HG02623 (cell line): ENCODE measurements around the gene METRNL.
"Not testable (repeated sequence)": the region's sequence is repeated elsewhere in the genome, so short reads cannot be mapped to it uniquely, and the experiment has no call there.

Experiments
- ATAC-seq: cut with Tn5 transposase; IDR thresholded peaks from one replicate; pipeline ENCODE4 v1.9.1; 2021; ENCODE audit warnings: moderate library complexity; ENCODE audit not compliant: unreplicated experiment

Gene METRNL

GRCh38 chr17:83051396-83052240 is 27.8 kb upstream of the METRNL start:
- ATAC-seq, result peak; percentile 90

DNA sequence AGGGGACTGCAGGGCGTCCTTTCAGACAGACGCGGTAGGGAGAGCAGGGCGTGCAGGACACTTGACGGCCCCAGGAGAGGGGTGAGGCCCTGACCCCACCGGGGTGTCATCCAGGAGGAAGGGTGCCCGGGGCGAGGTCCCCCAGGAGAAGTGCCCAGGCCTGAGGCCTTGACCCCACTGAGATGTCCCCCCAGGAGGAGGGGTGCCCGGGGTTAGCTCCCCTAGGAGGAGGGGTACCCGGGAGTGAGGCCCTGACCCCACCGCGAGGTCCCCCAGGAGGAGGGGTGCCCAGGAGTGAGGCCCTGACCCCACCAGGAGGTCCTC is 27.2 kb upstream of the METRNL start:
- ATAC-seq, result no peak

- ATAC-seq, result no peak
These were observed 26.3 kb upstream of the METRNL start for GRCh38 chr17:83053021-83053681.

DNA sequence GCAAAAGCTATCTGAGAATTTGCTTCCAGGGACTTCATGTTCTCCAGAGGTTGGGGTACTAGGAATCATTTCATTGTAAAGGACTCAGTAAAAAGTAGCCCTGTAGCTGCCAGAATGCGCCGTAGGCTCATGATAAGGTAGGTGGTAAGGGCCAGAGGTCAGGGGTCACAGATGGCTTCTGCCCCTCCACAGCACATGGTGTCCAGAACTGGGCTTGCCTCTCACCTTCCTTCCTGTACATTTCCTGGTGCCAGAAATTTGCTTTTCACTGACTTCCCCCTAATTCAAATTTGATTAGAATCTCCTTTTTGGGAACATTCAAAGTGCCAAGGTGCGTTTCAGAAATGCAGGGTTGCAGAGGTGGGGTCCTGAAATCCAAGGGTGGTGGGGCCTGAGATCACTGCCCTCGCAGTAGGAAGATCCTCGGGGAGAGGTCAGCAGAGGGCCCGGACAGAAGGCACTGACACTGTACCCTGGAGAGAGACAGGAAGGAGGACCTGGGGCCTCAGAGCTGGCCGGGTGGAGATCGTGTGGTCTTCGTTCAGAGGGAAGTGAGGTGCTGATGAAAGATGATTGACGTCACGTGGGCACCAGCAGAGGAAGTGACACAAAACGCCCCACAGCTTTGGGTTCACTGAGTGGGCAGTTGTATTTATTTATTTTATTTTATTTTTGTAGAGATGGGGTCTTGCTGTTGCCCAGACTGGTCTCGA is 25.5 kb upstream of the METRNL start:
- ATAC-seq, result no peak

DNA sequence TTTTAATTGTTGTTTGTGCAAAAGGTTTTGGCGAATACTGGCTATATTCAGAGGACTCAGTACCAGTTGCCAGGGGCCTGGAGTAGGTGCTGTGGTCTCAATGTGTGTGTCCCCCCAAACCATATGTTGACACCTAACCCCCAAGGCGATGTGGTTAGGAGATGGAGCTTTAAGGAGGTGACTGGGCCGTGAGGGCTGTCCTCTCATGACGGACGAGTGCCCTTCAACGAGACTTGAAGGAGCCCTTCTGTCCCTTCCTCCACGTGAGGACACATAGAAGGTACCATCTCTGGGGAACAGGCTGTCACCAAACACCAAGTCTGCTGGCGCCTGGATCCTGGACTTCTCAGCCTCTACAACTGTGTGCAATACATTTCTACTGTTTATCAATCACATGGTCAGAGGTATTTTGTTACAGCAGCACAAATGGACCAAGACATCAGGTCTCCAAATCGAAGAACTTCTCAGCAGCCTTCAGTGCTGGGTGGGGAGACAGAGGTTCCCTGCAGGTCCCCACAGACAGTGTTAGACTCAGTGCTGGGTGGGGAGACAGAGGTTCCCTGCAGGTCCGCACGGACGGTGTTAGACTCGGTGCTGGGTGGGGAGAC is 24.8 kb upstream of the METRNL start:
- no peak for ATAC-seq

DNA sequence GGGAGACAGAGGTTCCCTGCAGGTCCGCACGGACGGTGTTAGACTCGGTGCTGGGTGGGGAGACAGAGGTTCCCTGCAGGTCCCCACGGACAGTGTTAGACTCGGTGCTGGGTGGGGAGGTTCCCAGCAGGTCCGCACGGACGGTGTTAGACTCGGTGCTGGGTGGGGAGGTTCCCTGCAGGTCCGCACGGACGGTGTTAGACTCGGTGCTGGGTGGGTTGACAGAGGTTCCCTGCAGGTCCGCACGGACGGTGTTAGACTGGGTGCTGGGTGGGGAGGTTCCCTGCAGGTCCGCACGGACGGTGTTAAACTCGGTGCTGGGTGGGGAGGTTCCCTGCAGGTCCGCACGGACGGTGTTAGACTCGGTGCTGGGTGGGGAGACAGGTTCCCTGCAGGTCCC is 24.2 kb upstream of the METRNL start:
- ATAC-seq, result not testable (repeated sequence)

DNA sequence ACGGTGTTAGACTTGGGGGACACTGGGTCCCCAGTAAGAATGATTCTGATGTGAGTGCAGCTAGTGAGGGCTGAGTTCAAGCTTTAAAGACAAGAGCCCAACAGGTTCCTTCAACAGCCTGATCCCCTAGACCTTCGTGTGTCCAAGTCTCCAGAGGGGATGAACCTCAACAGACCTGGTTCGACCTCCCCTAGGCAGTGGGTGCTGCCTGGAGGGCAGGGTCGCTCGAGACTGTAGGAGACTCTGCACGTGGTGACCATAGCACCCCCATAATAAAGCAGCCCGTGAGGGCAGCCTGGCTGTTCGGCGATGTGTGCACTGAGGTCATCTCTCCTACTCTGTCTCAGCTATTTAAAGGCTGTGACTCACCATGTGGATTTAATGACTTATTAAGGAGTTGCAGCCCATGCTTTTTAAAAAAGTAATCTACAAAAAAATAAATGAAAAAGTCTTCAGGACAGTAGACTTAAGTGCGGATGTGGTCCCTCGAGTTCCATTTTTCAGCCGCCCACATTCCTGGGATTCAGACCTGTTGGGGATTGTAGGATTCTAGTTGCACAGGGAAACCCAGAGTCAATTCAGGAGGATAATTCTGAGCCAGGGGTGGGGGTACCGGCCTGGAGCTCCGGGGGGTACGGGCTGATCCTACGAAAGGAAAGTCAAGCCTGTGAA is 23.4 kb upstream of the METRNL start:
- no peak for ATAC-seq

- ATAC-seq, result no peak
These were observed 22.6 kb upstream of the METRNL start for GRCh38 chr17:83056583-83057396.

DNA sequence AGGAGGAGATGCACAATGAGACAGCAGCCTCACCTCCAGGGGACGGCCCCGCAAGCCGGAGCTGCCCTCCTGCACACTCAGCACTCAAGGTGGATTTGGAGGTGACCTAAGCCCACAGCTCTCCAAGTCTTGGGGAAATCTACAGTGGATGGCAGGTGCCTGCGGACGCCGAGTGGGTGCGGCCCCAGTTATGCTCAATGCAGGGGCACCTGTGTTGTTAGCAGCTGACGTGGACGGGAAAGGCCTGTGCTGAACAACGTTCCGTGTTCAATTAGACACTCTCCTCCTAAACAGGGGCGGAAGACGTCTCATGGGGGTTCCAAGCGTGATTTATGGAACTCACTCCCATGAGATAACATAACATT is 22.0 kb upstream of the METRNL start:
- ATAC-seq, result no peak

- no peak for ATAC-seq
These were observed 21.6 kb upstream of the METRNL start for GRCh38 chr17:83057793-83058265.

DNA sequence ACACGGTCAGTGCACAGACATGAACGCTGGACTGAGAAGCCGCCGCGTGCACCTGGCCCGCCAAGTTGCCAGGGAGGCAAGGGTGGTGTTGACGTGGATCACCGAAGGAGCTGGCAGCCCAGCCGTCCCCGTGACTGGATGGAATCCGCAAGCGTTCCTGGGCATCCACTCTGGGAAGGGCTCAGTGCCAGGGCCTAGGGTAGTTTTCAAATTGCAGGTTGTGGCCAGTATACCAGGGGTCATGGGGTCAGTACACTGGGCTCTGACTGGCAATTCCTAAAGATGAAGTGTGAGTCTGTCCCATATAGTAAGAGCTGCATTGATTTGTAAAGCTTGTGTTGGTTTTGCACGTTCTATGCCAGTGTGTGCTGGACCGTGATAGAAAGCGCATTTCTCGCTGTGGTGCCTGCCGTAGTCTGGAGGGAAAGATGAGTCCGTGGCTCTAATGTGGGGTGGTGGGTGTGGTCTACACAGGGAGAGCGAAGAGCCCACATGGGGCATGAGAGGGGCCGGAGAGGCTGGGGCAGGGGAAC is 21.1 kb upstream of the METRNL start:
- no peak for ATAC-seq

GRCh38 chr17:83061586-83061985 is 17.8 kb upstream of the METRNL start:
- ATAC-seq, result no peak

GRCh38 chr17:83062011-83062817 is 17.2 kb upstream of the METRNL start:
- ATAC-seq, result no peak

DNA sequence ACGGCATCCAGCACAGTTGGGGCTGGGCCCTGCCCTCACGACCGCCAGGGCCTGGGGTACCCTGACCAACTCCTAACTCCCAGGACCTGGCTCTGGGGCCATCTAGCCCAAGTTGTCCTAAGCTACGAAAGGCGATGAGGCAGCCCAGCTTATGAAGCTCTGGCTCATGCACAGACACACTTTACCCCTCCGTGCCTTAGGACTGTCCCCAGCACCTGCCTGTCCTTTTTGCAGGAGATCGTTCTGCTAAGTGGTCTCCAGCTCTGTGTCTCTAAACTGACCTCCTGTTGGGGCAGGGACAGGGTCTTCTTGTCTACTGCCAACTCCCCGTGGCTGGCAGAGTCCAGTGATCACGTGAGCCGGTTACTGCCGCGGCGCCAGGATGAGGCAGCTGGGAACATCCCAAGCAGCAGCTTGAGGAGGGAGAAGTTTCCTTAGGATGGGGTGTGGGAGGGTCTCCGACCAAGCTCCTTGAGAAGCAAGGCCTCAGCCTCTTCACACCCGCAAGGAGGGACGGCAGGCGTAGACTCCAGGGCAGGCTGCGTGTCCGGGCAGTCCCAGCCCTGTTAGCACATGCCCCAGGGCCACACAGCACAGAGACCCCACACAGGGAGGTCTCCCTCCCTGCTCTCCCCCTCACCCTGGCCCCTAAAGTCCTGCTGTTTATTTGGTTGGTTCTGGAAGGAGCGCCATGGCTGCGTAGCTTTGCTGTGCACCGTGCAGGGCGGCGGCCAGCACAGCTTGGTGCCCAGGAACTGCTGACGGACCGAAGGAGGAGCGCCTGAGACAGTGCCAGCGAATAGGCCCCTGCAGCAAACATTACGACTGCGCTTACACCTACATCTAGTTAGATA is 16.4 kb upstream of the METRNL start:
- no peak for ATAC-seq

DNA sequence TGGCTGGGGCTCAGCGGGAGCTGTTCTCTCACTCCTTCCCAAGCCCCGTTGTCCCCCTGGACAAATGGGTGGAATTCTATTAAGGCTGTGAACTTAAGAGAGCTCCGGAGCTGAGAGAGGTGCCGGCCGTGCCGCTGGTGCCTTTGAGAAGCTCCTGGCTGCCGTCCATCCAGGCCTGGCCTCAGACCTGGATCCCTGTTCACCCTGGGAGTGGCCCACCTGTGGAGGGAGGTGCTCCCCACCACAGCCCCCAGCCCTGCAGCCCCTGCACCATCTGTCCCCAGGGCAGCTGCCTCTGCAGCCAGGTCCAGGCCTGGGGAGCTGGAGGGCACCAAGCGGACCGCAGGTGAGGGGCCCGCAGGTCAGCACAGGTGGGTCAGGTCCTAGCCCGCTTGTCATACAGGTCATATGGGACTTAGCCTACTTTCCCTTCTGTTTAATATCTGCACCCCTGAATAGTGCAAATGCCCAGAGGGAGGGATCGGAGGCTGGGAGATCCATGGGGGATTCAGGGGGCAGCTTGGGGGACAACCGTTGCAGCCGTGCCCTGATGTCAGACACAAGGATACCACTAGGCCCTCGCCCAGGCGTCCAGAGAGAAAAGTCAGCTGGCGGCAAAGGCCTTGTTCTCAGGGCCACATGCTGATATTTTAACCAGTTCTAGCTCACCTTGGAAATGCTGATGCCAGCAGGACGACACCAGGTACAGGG is 15.2 kb upstream of the METRNL start:
- no peak for ATAC-seq

DNA sequence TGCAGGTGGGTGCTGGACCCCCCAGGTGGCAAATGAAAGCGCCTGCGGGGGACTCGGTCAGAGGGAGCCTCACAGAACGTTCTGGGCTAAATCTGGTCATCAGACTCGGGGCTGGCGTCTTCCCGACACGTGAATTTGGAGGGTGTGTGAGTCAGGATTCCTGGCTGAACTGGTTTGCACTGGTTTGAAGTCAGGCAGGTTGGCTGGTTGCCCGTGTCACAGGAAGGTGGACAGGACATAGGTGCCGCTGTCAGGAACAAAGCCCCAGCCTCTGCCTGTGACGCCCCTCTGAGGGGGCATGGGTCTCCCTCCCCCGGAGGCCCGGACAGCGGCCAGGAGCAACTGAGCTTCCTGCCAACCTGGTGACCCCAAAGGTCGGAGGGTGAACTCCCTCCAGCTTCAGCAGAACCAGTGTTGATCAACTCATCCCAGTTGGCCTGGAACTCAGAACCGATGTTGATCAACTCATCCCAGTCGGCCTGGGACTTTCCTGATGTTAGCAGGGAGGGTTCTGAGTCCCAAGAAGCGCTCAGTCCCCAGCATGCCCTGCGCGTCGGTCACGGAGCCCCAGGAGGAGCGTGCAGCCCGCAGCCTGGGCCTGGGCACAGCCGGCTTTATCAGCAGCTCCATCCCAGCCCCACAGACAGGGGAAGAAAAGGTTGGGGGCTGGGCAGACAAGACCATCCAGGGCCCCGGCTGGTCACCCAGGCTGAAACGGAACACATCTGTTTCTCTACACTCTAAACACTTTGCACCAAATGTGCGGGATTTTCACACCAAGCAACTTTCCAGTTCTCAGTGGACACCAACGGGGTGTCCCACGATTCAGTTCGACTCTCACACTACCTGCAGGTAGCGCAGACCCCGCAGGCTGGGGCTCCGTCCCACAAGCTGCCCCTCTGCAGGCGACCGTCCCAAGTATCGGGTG is 14.4 kb upstream of the METRNL start:
- no peak for ATAC-seq
